ENCODE measurements around the gene COX7A2. TPM values are rescaled to one million over a fixed set of nuclear protein-coding genes. Genes with fewer than 3 reads are reported as not detected.
A peak's percentile ranks its signal among the peaks of the same experiment; 100 is the strongest.

The COX7A2 gene
- total and polyA plus RNA-seq, 2 of the 4 experiments (the other 2 are of a cell fraction) = 174 to 776 TPM

DNA sequence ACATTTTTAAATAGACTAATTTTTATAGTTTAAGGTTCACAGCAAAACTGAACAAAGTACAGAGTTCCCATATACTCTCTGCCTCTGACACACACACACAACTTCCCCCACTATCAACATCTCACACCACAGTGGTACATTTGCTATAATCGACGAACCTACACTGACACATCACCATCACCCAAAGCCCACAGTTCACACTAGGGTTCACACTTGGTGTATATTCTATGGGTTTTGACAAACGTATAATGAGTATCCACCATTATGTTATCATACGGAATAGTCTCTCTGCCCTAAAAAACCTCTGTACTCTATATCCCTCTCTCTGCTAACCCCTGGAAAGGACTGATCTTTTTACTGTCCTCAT lies 25.4 kb upstream of the COX7A2 start:
- dilution Hi-C loops (cut with HindIII; ENCODE audit: low sequenced_read_pairs, unreplicated experiment) = no loop called here
- no peak overlapping the region for H4K5ac ChIP-seq (ENCODE audit: low read depth, low read length)
- H3K36me3 ChIP-seq (ENCODE audit: control insufficient read depth, insufficient read depth, low read length) = peaks cover 18% of the 10 kb centered on the region
- whole genome bisulfite sequencing, 2 experiments (ENCODE audit: extremely low coverage in 2 of 2, insufficient read length in 1 of 2) = 80% methylated on average over 1 of the region's 4 CpGs; no CpG with 5 or more reads in 1 of the 2 experiments
- no peak overlapping the region for H2BK15ac ChIP-seq (ENCODE audit: low read depth, low read length)
- H3K27me3 ChIP-seq (ENCODE audit: control insufficient read depth, insufficient read depth, low read length) = no peaks in the 10 kb centered on the region
- no peaks in the 10 kb centered on the region; the same call in 1 of the 2 replicates for H3K9me3 ChIP-seq (ENCODE audit: control insufficient read depth, insufficient read depth, low read length)
- no peak overlapping the region for H4K91ac ChIP-seq (ENCODE audit: insufficient read depth, low read depth, low read length)
- H2AFZ ChIP-seq (replicated peaks; ENCODE audit: low read length, poor library complexity) = no peak overlapping the region
- peaks cover 19 to 54% of the 10 kb centered on the region in 2 experiments for H3K79me1 ChIP-seq (ENCODE audit: low read depth in 1 of 2, low read length in 2 of 2)
- peak overlapping the region; percentile 49; the same call in 1 of the 2 replicates for H3K23ac ChIP-seq (ENCODE audit: low read depth, low read length)
- intact Hi-C loops (cut with micrococcal nuclease) = no loop called here
- H2BK20ac ChIP-seq (ENCODE audit: low read depth, low read length) = no peak overlapping the region
- TF ChIP-seq NFE2L2 (IDR thresholded peaks at IDR 0.05; ENCODE audit: low read depth, low read length) = no peak
- TF ChIP-seq MAZ (IDR thresholded peaks at IDR 0.05; ENCODE audit: borderline replicate concordance, low read depth, low read length) = no peak
- TF ChIP-seq, protein P1, sequence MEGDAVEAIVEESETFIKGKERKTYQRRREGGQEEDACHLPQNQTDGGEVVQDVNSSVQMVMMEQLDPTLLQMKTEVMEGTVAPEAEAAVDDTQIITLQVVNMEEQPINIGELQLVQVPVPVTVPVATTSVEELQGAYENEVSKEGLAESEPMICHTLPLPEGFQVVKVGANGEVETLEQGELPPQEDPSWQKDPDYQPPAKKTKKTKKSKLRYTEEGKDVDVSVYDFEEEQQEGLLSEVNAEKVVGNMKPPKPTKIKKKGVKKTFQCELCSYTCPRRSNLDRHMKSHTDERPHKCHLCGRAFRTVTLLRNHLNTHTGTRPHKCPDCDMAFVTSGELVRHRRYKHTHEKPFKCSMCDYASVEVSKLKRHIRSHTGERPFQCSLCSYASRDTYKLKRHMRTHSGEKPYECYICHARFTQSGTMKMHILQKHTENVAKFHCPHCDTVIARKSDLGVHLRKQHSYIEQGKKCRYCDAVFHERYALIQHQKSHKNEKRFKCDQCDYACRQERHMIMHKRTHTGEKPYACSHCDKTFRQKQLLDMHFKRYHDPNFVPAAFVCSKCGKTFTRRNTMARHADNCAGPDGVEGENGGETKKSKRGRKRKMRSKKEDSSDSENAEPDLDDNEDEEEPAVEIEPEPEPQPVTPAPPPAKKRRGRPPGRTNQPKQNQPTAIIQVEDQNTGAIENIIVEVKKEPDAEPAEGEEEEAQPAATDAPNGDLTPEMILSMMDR (conservative IDR thresholded peaks at IDR 0.05; ENCODE audit: low read depth, low read length) = no peak
- TF ChIP-seq CHD1 (IDR thresholded peaks at IDR 0.05; ENCODE audit: low read depth, low read length) = no peak
- no peak for TF ChIP-seq RFX5 (IDR thresholded peaks at IDR 0.05; ENCODE audit: low read depth, low read length)
- no peak for TF ChIP-seq RAD21 (IDR thresholded peaks at IDR 0.05; ENCODE audit: low read length)
- TF ChIP-seq BHLHE40 (IDR thresholded peaks at IDR 0.05; ENCODE audit: low read depth, low read length) = no peak
- no peak for TF ChIP-seq FOS (IDR thresholded peaks at IDR 0.05; ENCODE audit: low read depth, low read length)
- no peak for TF ChIP-seq RCOR1 (IDR thresholded peaks at IDR 0.05; ENCODE audit: insufficient replicate concordance, low read length)
- TF ChIP-seq, protein P2, sequence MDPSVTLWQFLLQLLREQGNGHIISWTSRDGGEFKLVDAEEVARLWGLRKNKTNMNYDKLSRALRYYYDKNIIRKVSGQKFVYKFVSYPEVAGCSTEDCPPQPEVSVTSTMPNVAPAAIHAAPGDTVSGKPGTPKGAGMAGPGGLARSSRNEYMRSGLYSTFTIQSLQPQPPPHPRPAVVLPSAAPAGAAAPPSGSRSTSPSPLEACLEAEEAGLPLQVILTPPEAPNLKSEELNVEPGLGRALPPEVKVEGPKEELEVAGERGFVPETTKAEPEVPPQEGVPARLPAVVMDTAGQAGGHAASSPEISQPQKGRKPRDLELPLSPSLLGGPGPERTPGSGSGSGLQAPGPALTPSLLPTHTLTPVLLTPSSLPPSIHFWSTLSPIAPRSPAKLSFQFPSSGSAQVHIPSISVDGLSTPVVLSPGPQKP (IDR thresholded peaks at IDR 0.05; ENCODE audit: borderline replicate concordance, low read depth, low read length) = no peak
- TF ChIP-seq MAFK (IDR thresholded peaks at IDR 0.05; ENCODE audit: low read depth, low read length) = no peak
- no peak for DNase-seq
- H2BK120ac ChIP-seq (ENCODE audit: low read depth, low read length) = peak overlapping the region; percentile 16; the same call in 1 of the 2 replicates
- BruUV-seq (replicated peaks) = no TSS peak
- peaks cover 9% of the 10 kb centered on the region for H3K9me1 ChIP-seq (ENCODE audit: insufficient read depth, low read length)
- H4K8ac ChIP-seq (ENCODE audit: low read depth in 2 of 2, low read length in 2 of 2) = peak overlapping the region; percentile 11 to 67; a peak in 2 of 4 replicates
- ChIA-PET CTCF (interaction anchor here (1.0 kb wide), 1 partner anchor 259 kb away, joined by 3 read pairs; no protein-coding TSS in a partner anchor), POLR2A (ENCODE audit: unreplicated experiment) (no interaction called here)
- H3K27ac ChIP-seq (ENCODE audit: insufficient read depth, low read length) = no peak overlapping the region
- peak overlapping the region; percentile 84; the same call in 1 of the 2 replicates for H3K18ac ChIP-seq (ENCODE audit: low read depth, low read length)
- peaks cover 17% of the 10 kb centered on the region for H3K4me1 ChIP-seq (ENCODE audit: control insufficient read depth, insufficient read depth, low read length)
- H3K4me3 ChIP-seq (ENCODE audit: insufficient read depth, low read depth, low read length) = no peak overlapping the region
- H4K20me1 ChIP-seq (ENCODE audit: insufficient read depth, low read length) = peaks cover 11% of the 10 kb centered on the region; the same call in 1 of the 2 replicates
- in situ Hi-C loops (cut with MboI; ENCODE audit: low sequenced_read_pairs) = loop anchor here (10.0 kb wide), 1 partner anchor 266 kb away; no protein-coding TSS in a partner anchor
- H2AK5ac ChIP-seq (ENCODE audit: low read depth, low read length) = peak overlapping the region; percentile 85
- H2AK9ac ChIP-seq (replicated peaks; ENCODE audit: low read depth, low read length, poor library complexity) = no peak overlapping the region
- no peak for ATAC-seq (ENCODE audit: low read depth)
- H3K56ac ChIP-seq (ENCODE audit: extremely low read depth, insufficient read depth, low read length) = no peak overlapping the region
- peak overlapping the region; percentile 4; the same call in 1 of the 2 replicates for H3K4ac ChIP-seq (ENCODE audit: low read depth, low read length)
- H3K14ac ChIP-seq (replicated peaks; ENCODE audit: low read depth, low read length) = peak overlapping the region; percentile 18; the same call in 1 of the 2 replicates
- H3K4me2 ChIP-seq (ENCODE audit: low read depth, low read length) = no peak overlapping the region
- peak overlapping the region; percentile 75 for H2BK5ac ChIP-seq (ENCODE audit: low read depth, low read length, poor library complexity, severe bottlenecking)
- no peak overlapping the region for H3K9ac ChIP-seq (ENCODE audit: low read depth, low read length)
